HCT116 (cell line): Measurements from ENCODE around the gene ARRB2. TPM values are rescaled to one million over a fixed set of nuclear protein-coding genes. Genes with fewer than 3 reads are reported as not detected.

Experiments
- ATAC-seq: fragments of 200-7000 bp; cut with Tn5 transposase; 2 replicates; pipeline ENCODE4 v1.9.1; 2020; ENCODE audit warnings: mild to moderate bottlenecking, moderate library complexity
- BruUV-seq: library from RNA; stranded (reverse); fragments of 400-500 nt; replicated peaks from 2 replicates; lab custom pipeline; 2021; lab: Mats Ljungman, UMichigan
- CTCF ChIA-PET: fragments of 300-600 bp; sonication (Branson Sonifier 250); formaldehyde crosslinking; loops from one replicate; lab custom pipeline; 2021; ENCODE audit warnings: antibody characterized with exemption; lab: Charles Lee
- POLR2A ChIA-PET: fragments of 300-600, 350-600 bp; sonication (Branson Sonifier 250); formaldehyde crosslinking; loops from one replicate; lab custom pipeline; 2021; ENCODE audit warnings: antibody characterized with exemption; lab: Charles Lee
- RAD21 ChIA-PET, 2 experiments: fragments of 300-600 bp; sonication (Branson Sonifier 250); formaldehyde crosslinking; loops; one replicate each; lab custom pipeline; 2023; ENCODE audit warnings: low total read pairs in 2 of 2; ENCODE audit not compliant: uncharacterized antibody in 2 of 2, unreplicated experiment in 2 of 2, low non-redundant PET in 1 of 2; lab: Charles Lee
- DNase-seq: peaks from one replicate; pipeline ENCODE4 v3.0.0-alpha.2; 2010; ENCODE audit warnings: low read depth, low spot score
- H2AFZ ChIP-seq: fragments of 200-600 bp; shearing (Covaris generic), sonication (generic); 2 replicates; pipeline ENCODE4 v1.6.1; 2017; ENCODE audit warnings: low read depth, mixed run types, mixed read lengths, antibody characterized with exemption, low read length; ENCODE audit not compliant: poor library complexity, severe bottlenecking
- H3K27ac ChIP-seq: 2 replicates; pipeline ENCODE4 v1.5.1; 2012; ENCODE audit warnings: low read depth, low read length
- H3K27me3 ChIP-seq: fragments of 200-600 bp; sonication (generic); 2 replicates; pipeline ENCODE4 v1.6.1; 2016; ENCODE audit warnings: mixed run types, low read length, mixed read lengths; ENCODE audit not compliant: insufficient read depth
- H3K36me3 ChIP-seq, 2 experiments: fragments of 200-500 bp in 1 of 2; fragments of 200-600 bp in 1 of 2; sonication (Bioruptor generic) in 1 of 2; sonication (generic) in 1 of 2; 2 replicates each; pipeline versions ENCODE4 v1.5.1 to v1.6.1; 2014 to 2016; ENCODE audit warnings: low read length in 2 of 2, inconsistent platforms in 1 of 2, mixed read lengths in 1 of 2, mixed run types in 1 of 2; ENCODE audit not compliant: insufficient read depth in 2 of 2, control insufficient read depth in 1 of 2
- H3K4me1 ChIP-seq, 2 experiments: fragments of 200-600 bp in 1 of 2; sonication (generic) in 1 of 2; 2 replicates each; pipeline versions ENCODE4 v1.5.1 to v1.6.1; 2012 to 2017; ENCODE audit warnings: low read length in 2 of 2, inconsistent platforms in 1 of 2, mild to moderate bottlenecking in 1 of 2, mixed read lengths in 1 of 2, mixed run types in 1 of 2, moderate library complexity in 1 of 2; ENCODE audit not compliant: insufficient read depth in 2 of 2, control insufficient read depth in 1 of 2
- H3K4me2 ChIP-seq: fragments of 200-600 bp; sonication (generic); 2 replicates; pipeline ENCODE4 v1.6.1; 2017; ENCODE audit warnings: mixed run types, low read length, mixed read lengths
- H3K4me3 ChIP-seq, 2 experiments: fragments of 200-600 bp in 1 of 2; sonication (generic) in 1 of 2; replicated peaks in 1 of 2; 2 replicates each; pipeline ENCODE4 v1.5.1; 2011 to 2016; ENCODE audit warnings: low read length in 2 of 2, control low read depth in 1 of 2, low read depth in 1 of 2, mild to moderate bottlenecking in 1 of 2, mixed read lengths in 1 of 2, mixed run types in 1 of 2
- H3K79me2 ChIP-seq: fragments of 200-600 bp; sonication (generic); 2 replicates; pipeline ENCODE4 v1.6.1; 2017; ENCODE audit warnings: mild to moderate bottlenecking, mixed run types, low read length, moderate library complexity, mixed read lengths; ENCODE audit not compliant: insufficient read depth
- H3K9ac ChIP-seq: fragments of 200-600 bp; sonication (generic); 2 replicates; pipeline ENCODE4 v1.6.1; 2016; ENCODE audit warnings: low read length, mixed read lengths
- H3K9me2 ChIP-seq: fragments of 200-600 bp; sonication (generic), shearing (Covaris generic); 2 replicates; pipeline ENCODE4 v1.6.1; 2017; ENCODE audit warnings: mixed run types, mild to moderate bottlenecking, moderate library complexity; ENCODE audit not compliant: insufficient read depth
- H3K9me3 ChIP-seq, 2 experiments: fragments of 200-500 bp in 1 of 2; fragments of 200-600 bp in 1 of 2; sonication (Bioruptor generic) in 1 of 2; sonication (generic) in 1 of 2; 2 replicates each; pipeline ENCODE4 v1.6.1; 2014 to 2017; ENCODE audit warnings: low read length in 2 of 2, mixed read lengths in 2 of 2, inconsistent platforms in 1 of 2, low read depth in 1 of 2, mild to moderate bottlenecking in 1 of 2, mixed run types in 1 of 2, moderate library complexity in 1 of 2; ENCODE audit not compliant: control insufficient read depth in 1 of 2, insufficient read depth in 1 of 2
- H4K20me1 ChIP-seq: fragments of 200-600 bp; sonication (generic), shearing (Covaris generic); 2 replicates; pipeline ENCODE4 v1.6.1; 2017; ENCODE audit warnings: mixed run types, mild to moderate bottlenecking, moderate library complexity; ENCODE audit not compliant: insufficient read depth
- CBX3 ChIP-seq: IDR thresholded peaks from 2 replicates; pipeline ENCODE4 v1.6.1; 2012; ENCODE audit warnings: low read depth
- CEBPB ChIP-seq: IDR thresholded peaks from 2 replicates; pipeline ENCODE4 v1.6.1; 2012; ENCODE audit warnings: low read depth
- EGR1 ChIP-seq: IDR thresholded peaks from 2 replicates; pipeline ENCODE4 v1.6.1; 2012; ENCODE audit warnings: low read depth
- EZH2 ChIP-seq: fragments of 200-600 bp; sonication (generic); IDR thresholded peaks from 2 replicates; pipeline ENCODE4 v1.6.1; 2017; ENCODE audit warnings: antibody characterized with exemption, mixed run types
- EZH2phosphoT487 ChIP-seq: fragments of 200-600 bp; IDR thresholded peaks from 2 replicates; pipeline ENCODE4 v1.6.1; 2018; ENCODE audit warnings: antibody characterized with exemption, borderline replicate concordance
- FOSL1 ChIP-seq: IDR thresholded peaks from 2 replicates; pipeline ENCODE4 v1.6.1; 2012; ENCODE audit warnings: low read depth
- JUND ChIP-seq: IDR thresholded peaks from 2 replicates; pipeline ENCODE4 v1.6.1; 2012
- POLR2A ChIP-seq: IDR thresholded peaks from 2 replicates; pipeline ENCODE4 v1.7.0; 2011; ENCODE audit warnings: borderline replicate concordance; ENCODE audit not compliant: insufficient read depth, insufficient read length; ENCODE audit errors: extremely low read depth
- POLR2AphosphoS5 ChIP-seq: IDR thresholded peaks from 2 replicates; pipeline ENCODE4 v1.6.1; 2011; ENCODE audit warnings: mild to moderate bottlenecking, low read depth, low read length, moderate library complexity
- SIN3A ChIP-seq: IDR thresholded peaks from 2 replicates; pipeline ENCODE4 v1.6.1; 2012; ENCODE audit warnings: low read depth
- SP1 ChIP-seq: IDR thresholded peaks from 2 replicates; pipeline ENCODE4 v1.6.1; 2012; ENCODE audit warnings: low read depth
- SRF ChIP-seq: IDR thresholded peaks from 2 replicates; pipeline ENCODE4 v1.6.1; 2012; ENCODE audit warnings: low read depth
- YY1 ChIP-seq: IDR thresholded peaks from 2 replicates; pipeline ENCODE4 v1.6.1; 2011; ENCODE audit warnings: low read length, low read depth, moderate library complexity, mild to moderate bottlenecking; ENCODE audit not compliant: insufficient replicate concordance; ENCODE audit errors: extremely low read depth
- ZFX ChIP-seq: fragments of 450-650 bp; IDR thresholded peaks from 2 replicates; pipeline ENCODE4 v1.6.1; 2017
- ZNF274 ChIP-seq: fragments of 200-500 bp; sonication (Bioruptor generic); IDR thresholded peaks from 2 replicates; pipeline ENCODE4 v1.6.1; 2014; ENCODE audit warnings: mild to moderate bottlenecking, low read depth, low read length, inconsistent platforms
- intact Hi-C: fragments of 100-400 bp; cut with micrococcal nuclease; formaldehyde crosslinking; loops from 2 replicates; pipeline ENCODE4 v1.10.0; 2022
- total RNA-seq: library from RNA; stranded (reverse); gene quantifications from one replicate; pipeline ENCODE4 v1.2.1, GENCODE V29; 2021; ENCODE audit not compliant: unreplicated experiment
- TF ChIP-seq, protein P1 (sequence below): IDR thresholded peaks from 2 replicates; pipeline ENCODE4 v1.6.1; 2012
- TF ChIP-seq, protein P2 (sequence below), 3 experiments: fragments of 200-600 bp in 1 of 3; sonication (generic) in 1 of 3; IDR thresholded peaks in 2 of 3; conservative IDR thresholded peaks in 1 of 3; 2 replicates each; pipeline ENCODE4 v1.5.1; 2012 to 2017; ENCODE audit warnings: low read depth in 2 of 3, low read length in 2 of 3, antibody characterized with exemption in 1 of 3, borderline replicate concordance in 1 of 3, control low read depth in 1 of 3, mild to moderate bottlenecking in 1 of 3, mixed read lengths in 1 of 3, mixed run types in 1 of 3, moderate library complexity in 1 of 3; ENCODE audit not compliant: insufficient read depth in 1 of 3
- TF ChIP-seq, protein P3 (sequence below): IDR thresholded peaks from 2 replicates; pipeline ENCODE4 v1.6.1; 2012; ENCODE audit warnings: low read depth

Gene ARRB2
- total RNA-seq, 1 experiment from 2014 or later: 70.8 TPM

DNA sequence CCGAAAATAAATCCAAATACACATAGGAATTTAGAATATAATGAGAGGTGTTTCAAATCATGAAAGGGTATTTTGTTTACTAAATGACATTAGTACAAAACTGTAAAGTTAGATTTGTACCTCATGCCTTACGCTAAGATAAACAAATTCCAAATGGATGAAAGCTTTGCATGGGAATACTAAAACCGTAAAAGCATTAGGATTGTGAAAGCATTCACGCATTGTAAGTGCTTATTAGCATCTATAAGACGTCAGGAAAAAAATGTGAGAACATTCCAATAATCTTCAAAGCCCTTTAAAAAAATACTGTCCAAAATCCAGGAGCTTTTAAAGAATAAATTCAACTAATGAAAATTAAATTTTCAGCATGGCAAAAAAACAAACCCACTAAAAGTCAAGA, 44.1 kb upstream of the ARRB2 start:
- peaks cover 2 to 4% of the 10 kb centered on the region in 2 experiments; a peak in 3 of 4 replicates for H3K36me3 ChIP-seq
- H3K9me2 ChIP-seq: no peaks in the 10 kb centered on the region
- no peak for DNase-seq
- no peaks in the 10 kb centered on the region for H4K20me1 ChIP-seq
- no peak overlapping the region for H3K4me3 ChIP-seq
- RAD21 ChIA-PET: no interaction called here
- BruUV-seq: no TSS peak
- no peaks in the 10 kb centered on the region for H3K4me1 ChIP-seq
- 0 out of 2 replicates have a peak, but pooled peaks cover 4% of the 10 kb centered on the region for H3K27me3 ChIP-seq
- no peak overlapping the region for H3K9ac ChIP-seq
- H2AFZ ChIP-seq: no peak overlapping the region
- H3K79me2 ChIP-seq: no peaks in the 10 kb centered on the region
- no peak overlapping the region for H3K27ac ChIP-seq
- intact Hi-C loops: no loop called here
- no peak overlapping the region for H3K4me2 ChIP-seq
- POLR2A ChIA-PET: no interaction called here
- CTCF ChIA-PET: no interaction called here
- H3K9me3 ChIP-seq: no peaks in the 10 kb centered on the region
- no peak for ATAC-seq
- TF ChIP-seq SRF (no peak), YY1 (no peak), EZH2 (no peak), CBX3 (no peak), ZFX (no peak), POLR2A (no peak), CEBPB (no peak), EGR1 (no peak), JUND (no peak), EZH2phosphoT487 (no peak), POLR2AphosphoS5 (no peak), SP1 (no peak), ZNF274 (no peak), FOSL1 (no peak), SIN3A (no peak)
- TF ChIP-seq, protein P1, sequence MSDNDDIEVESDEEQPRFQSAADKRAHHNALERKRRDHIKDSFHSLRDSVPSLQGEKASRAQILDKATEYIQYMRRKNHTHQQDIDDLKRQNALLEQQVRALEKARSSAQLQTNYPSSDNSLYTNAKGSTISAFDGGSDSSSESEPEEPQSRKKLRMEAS: no peak
- TF ChIP-seq, protein P2, sequence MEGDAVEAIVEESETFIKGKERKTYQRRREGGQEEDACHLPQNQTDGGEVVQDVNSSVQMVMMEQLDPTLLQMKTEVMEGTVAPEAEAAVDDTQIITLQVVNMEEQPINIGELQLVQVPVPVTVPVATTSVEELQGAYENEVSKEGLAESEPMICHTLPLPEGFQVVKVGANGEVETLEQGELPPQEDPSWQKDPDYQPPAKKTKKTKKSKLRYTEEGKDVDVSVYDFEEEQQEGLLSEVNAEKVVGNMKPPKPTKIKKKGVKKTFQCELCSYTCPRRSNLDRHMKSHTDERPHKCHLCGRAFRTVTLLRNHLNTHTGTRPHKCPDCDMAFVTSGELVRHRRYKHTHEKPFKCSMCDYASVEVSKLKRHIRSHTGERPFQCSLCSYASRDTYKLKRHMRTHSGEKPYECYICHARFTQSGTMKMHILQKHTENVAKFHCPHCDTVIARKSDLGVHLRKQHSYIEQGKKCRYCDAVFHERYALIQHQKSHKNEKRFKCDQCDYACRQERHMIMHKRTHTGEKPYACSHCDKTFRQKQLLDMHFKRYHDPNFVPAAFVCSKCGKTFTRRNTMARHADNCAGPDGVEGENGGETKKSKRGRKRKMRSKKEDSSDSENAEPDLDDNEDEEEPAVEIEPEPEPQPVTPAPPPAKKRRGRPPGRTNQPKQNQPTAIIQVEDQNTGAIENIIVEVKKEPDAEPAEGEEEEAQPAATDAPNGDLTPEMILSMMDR (IDR thresholded peaks at IDR 0.05 in 2 of 3, conservative IDR thresholded peaks at IDR 0.05 in 1 of 3; ENCODE audit: borderline replicate concordance in 1 of 3, insufficient read depth in 1 of 3, low read depth in 2 of 3, low read length in 2 of 3): no peak
- TF ChIP-seq, protein P3, sequence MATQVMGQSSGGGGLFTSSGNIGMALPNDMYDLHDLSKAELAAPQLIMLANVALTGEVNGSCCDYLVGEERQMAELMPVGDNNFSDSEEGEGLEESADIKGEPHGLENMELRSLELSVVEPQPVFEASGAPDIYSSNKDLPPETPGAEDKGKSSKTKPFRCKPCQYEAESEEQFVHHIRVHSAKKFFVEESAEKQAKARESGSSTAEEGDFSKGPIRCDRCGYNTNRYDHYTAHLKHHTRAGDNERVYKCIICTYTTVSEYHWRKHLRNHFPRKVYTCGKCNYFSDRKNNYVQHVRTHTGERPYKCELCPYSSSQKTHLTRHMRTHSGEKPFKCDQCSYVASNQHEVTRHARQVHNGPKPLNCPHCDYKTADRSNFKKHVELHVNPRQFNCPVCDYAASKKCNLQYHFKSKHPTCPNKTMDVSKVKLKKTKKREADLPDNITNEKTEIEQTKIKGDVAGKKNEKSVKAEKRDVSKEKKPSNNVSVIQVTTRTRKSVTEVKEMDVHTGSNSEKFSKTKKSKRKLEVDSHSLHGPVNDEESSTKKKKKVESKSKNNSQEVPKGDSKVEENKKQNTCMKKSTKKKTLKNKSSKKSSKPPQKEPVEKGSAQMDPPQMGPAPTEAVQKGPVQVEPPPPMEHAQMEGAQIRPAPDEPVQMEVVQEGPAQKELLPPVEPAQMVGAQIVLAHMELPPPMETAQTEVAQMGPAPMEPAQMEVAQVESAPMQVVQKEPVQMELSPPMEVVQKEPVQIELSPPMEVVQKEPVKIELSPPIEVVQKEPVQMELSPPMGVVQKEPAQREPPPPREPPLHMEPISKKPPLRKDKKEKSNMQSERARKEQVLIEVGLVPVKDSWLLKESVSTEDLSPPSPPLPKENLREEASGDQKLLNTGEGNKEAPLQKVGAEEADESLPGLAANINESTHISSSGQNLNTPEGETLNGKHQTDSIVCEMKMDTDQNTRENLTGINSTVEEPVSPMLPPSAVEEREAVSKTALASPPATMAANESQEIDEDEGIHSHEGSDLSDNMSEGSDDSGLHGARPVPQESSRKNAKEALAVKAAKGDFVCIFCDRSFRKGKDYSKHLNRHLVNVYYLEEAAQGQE: no peak
